GM12873 (cell line): ENCODE data around the gene LHPP.

Experiments used
- TF ChIP-seq, protein P1 (sequence below): IDR thresholded peaks from 2 replicates; pipeline ENCODE4 v1.5.1; 2012; ENCODE audit warnings: low read depth, mild to moderate bottlenecking, moderate library complexity, low read length, control low read depth; ENCODE audit not compliant: insufficient read depth; ENCODE audit errors: missing control alignments

Gene LHPP

DNA sequence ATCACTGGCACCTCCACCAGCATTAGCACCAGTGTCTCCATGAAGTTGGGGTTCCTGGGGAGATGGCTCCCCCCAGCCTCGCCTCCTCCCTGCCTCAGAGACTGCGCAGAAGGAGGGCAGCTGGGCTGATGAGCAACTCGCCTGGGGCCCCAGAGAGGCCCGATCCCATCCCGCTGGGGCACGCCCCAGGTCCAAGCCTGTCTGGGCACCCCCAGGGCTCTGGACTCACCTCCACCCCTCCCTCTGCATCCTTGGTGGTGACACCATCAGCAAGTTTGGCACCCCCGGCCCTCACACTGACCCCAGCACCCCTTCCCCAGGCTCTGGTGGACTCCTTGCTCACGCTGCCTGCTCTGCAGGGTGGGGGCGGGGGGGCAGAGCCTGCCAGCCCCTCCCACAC, 89.5 kb downstream of the LHPP start:
- TF ChIP-seq, protein P1, sequence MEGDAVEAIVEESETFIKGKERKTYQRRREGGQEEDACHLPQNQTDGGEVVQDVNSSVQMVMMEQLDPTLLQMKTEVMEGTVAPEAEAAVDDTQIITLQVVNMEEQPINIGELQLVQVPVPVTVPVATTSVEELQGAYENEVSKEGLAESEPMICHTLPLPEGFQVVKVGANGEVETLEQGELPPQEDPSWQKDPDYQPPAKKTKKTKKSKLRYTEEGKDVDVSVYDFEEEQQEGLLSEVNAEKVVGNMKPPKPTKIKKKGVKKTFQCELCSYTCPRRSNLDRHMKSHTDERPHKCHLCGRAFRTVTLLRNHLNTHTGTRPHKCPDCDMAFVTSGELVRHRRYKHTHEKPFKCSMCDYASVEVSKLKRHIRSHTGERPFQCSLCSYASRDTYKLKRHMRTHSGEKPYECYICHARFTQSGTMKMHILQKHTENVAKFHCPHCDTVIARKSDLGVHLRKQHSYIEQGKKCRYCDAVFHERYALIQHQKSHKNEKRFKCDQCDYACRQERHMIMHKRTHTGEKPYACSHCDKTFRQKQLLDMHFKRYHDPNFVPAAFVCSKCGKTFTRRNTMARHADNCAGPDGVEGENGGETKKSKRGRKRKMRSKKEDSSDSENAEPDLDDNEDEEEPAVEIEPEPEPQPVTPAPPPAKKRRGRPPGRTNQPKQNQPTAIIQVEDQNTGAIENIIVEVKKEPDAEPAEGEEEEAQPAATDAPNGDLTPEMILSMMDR: no peak

DNA sequence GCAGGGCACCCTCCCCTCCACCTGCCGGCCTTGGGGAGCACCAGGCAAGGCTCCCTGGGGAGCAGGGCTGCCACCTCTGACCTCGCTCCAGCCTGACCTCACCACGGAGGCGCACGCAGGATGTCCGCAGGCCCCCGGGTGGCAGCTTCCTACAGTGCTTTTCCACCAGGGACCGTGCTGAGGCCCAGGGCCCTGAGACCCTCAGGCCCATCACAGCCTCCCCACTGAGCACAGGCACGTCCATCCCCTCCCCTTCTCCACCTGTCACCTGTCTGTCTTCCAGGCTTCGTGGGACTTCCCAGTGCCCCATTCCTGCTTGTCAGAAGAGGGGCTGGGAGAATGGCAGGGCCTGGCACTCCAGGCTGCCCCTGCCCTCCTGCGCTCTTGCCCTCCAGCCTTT, 90.1 kb downstream of the LHPP start:
- TF ChIP-seq, protein P1: no peak

DNA sequence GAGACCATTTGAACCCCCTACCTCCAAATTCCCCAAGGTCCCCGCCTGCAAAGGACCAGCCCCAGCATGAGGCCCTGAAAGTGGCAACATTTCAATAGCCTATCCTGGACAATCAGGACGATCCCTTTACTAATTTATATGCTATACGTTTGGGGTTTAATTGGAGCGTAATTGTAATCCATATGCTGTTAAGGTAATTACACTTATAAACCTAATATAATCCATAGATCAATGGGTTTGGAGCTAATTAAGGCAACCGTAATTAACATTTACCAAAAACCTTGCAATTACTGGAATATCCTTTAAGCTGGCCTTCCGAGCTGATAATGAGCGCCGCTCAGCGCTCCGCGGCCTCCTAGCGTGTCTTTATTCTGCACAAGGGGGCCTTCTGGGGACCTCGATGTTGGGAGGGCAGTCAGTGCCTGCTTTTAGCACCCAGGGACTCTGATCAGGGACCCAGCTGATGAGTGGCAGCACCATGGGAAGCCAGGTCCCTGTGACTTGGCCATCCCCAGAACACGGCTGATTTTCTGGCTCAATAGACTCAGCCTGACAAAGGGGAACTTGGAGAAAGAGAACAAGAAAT, 91.2 kb downstream of the LHPP start:
- TF ChIP-seq, protein P1: no peak

DNA sequence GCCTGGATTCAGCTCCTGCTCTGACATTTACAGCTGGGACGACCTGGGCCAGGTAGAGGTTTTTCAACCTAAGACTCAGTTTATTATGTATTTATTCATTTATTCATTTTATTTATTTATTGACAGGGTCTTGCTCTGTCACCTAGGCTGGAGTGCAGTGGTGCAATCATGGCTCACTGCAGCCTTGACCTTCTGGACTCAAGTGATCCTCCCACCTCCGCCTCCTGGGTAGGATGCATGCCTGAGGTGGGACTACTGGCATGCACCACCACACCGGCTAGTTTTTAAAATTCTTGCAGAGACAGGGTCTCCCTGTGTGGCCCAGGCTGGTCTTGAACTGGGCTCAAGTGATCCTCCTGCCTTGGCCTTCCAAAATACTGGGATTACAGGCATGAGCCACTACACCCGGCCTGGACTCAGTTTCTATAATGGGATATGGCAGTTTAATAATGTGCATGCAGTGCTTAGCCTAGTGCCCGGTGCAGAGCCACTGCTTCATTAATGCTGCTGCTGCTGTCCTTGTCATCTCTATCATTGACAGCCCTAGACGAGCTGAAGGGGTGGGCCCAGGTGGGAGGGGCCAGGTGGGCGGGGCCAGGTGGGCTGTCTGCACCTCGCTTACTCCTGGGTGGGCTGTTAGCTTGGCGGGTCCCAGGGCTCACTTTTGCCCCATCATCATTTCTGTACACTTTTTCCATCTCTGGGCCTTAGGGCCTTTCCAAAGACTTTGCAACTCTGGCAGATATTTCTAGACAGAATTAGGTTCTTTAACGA, 92.6 kb downstream of the LHPP start:
- TF ChIP-seq, protein P1: no peak

DNA sequence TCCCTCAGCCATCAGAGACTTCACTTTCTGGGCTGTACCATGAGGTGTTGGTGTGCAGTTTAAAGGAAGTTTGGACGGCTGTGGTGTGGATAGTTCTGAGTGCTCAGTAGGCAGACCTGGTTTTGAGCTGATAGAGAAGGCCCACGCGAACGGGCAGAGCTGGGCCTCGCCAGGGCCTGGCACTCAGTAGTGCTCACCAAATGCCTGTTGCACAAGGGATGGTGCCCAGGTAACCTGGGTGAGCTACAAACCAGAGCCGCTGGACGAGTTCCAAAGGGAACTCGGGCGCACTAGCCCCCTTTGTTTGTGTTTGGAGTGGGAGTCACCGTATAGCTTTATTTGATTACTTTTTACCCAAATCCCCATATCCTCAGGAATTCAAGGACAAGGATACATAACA, 95.5 kb downstream of the LHPP start:
- TF ChIP-seq, protein P1: no peak

DNA sequence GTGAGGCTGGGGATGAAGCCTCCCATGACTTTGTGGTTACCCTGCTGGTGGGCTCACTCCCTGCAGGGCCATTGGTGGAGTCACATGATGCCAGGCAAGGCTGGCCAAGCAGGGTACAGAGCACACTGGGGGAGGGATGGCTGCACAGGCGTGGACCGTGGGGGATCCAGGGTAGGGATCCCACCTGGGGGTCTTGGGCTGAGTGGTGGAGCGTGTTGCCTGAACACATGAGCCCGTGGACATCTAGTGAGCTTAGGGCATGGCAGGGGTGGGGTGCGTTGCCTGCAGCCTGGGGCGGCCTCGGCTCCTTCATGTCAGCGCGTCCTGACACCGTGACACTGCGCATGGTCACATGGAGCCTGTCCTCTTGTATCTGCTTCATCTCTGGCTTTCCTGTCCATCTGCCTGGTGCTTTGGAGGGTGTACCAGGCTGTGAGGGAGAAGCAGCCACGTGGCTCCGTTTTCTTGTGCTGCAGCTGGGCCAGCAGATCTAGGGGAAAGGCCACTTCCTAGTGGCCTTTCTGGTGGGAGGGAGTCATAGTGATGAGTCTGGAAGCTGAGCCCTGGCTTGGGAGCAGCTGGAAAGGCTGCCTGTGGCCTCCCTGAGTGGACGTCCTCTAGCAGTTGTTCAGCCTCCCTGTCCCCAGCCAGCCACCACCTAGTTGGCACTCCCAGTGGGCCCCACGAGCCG, 96.2 kb downstream of the LHPP start:
- TF ChIP-seq, protein P1: no peak
